GM12878 (cell line): Measurements from ENCODE around the gene UMAD1. TPM values are rescaled to one million over a fixed set of nuclear protein-coding genes. Genes with fewer than 3 reads are reported as not detected.

Experiments
- ATAC-seq: fragments of 200-7000 bp; cut with Tn5 transposase; 3 replicates; pipeline ENCODE4 v1.9.1; 2020; ENCODE audit warnings: mild to moderate bottlenecking, moderate library complexity
- BruUV-seq: library from RNA; stranded (reverse); fragments of 400-500 nt; replicated peaks from 2 replicates; lab custom pipeline; 2021; lab: Mats Ljungman, UMichigan
- CTCF ChIA-PET: fragments of 300-600 bp; sonication (Branson Sonifier 250); formaldehyde crosslinking; extraction: SDS; loops from one replicate; lab custom pipeline; 2021; ENCODE audit warnings: inconsistent platforms; lab: Yijun Ruan, JAX
- POLR2A ChIA-PET: fragments of 350-600 bp; formaldehyde crosslinking; extraction: SDS; loops from one replicate; lab custom pipeline; 2021; ENCODE audit warnings: inconsistent platforms; lab: Charles Lee
- RAD21 ChIA-PET: fragments of 300-600 bp; sonication (Branson Sonifier 250); formaldehyde crosslinking; loops from one replicate; lab custom pipeline; 2023; ENCODE audit warnings: antibody characterized with exemption; ENCODE audit not compliant: unreplicated experiment; lab: Charles Lee
- SMC1A ChIA-PET: fragments of 300-600 bp; sonication (Branson Sonifier 250); formaldehyde crosslinking; loops from one replicate; lab custom pipeline; 2023; ENCODE audit not compliant: unreplicated experiment, uncharacterized antibody; lab: Charles Lee
- DNase-seq: peaks from one replicate; pipeline ENCODE4 v3.0.0-alpha.2; 2011; ENCODE audit warnings: low read depth, low spot score
- FAIRE-seq: peaks from 3 replicates; lab custom pipeline; 2011; peaks lifted over from hg19 to GRCh38; lab: Jason Lieb, UNC
- H2AFZ ChIP-seq: 2 replicates; pipeline ENCODE4 v1.6.0; 2011; ENCODE audit warnings: low read depth, low read length, control low read depth; ENCODE audit not compliant: control insufficient read depth
- H3K27ac ChIP-seq: 2 replicates; pipeline ENCODE4 v1.5.1; 2011; ENCODE audit warnings: control low read depth; ENCODE audit not compliant: control insufficient read depth, insufficient read depth
- H3K27me3 ChIP-seq, 2 experiments: replicated peaks in 1 of 2; 2 replicates each; pipeline versions ENCODE4 v1.6.0 to v1.6.1; 2011; ENCODE audit warnings: low read length in 1 of 2; ENCODE audit not compliant: control insufficient read depth in 2 of 2, insufficient read depth in 2 of 2
- H3K36me3 ChIP-seq, 2 experiments: 2 replicates each; pipeline ENCODE4 v1.5.1; 2011; ENCODE audit warnings: low read length in 1 of 2; ENCODE audit not compliant: control insufficient read depth in 2 of 2, insufficient read depth in 2 of 2
- H3K4me1 ChIP-seq: 2 replicates; pipeline ENCODE4 v1.6.1; 2011; ENCODE audit warnings: mild to moderate bottlenecking, low read length, moderate library complexity, mixed read lengths; ENCODE audit not compliant: control insufficient read depth, insufficient read depth
- H3K4me2 ChIP-seq: 2 replicates; pipeline ENCODE4 v1.6.0; 2011; ENCODE audit warnings: control low read depth; ENCODE audit not compliant: control insufficient read depth, insufficient read depth
- H3K4me3 ChIP-seq: fragments of 200-600 bp; sonication (generic); 2 replicates; pipeline ENCODE4 v1.5.1; 2016
- H3K79me2 ChIP-seq: 2 replicates; pipeline ENCODE4 v1.6.0; 2011; ENCODE audit warnings: low read length; ENCODE audit not compliant: control insufficient read depth, insufficient read depth
- H3K9ac ChIP-seq: 2 replicates; pipeline ENCODE4 v1.8.0; 2011; ENCODE audit warnings: low read length, control low read depth, mixed read lengths; ENCODE audit not compliant: control insufficient read depth, insufficient read depth
- H3K9me3 ChIP-seq: replicated peaks from 3 replicates; pipeline ENCODE4 v1.5.1; 2011; ENCODE audit warnings: mild to moderate bottlenecking, low read length; ENCODE audit not compliant: control insufficient read depth, insufficient read depth
- H4K20me1 ChIP-seq: 2 replicates; pipeline ENCODE4 v1.6.0; 2011; ENCODE audit not compliant: control insufficient read depth, insufficient read depth
- CREB1 ChIP-seq: IDR thresholded peaks from 2 replicates; pipeline ENCODE4 v1.6.1; 2012; ENCODE audit warnings: low read depth, mild to moderate bottlenecking, inconsistent platforms
- ELK1 ChIP-seq: IDR thresholded peaks from 2 replicates; pipeline ENCODE4 v1.6.1; 2012; ENCODE audit warnings: low read depth, low read length, improper control_type of control experiment
- JUND ChIP-seq: IDR thresholded peaks from 2 replicates; pipeline ENCODE4 v1.6.1; 2012; ENCODE audit warnings: low read depth, mild to moderate bottlenecking, low read length, improper control_type of control experiment, moderate library complexity
- NKRF ChIP-seq: fragments of 450-650 bp; conservative IDR thresholded peaks from 2 replicates; pipeline ENCODE4 v1.6.1; 2017; ENCODE audit warnings: mild to moderate bottlenecking, moderate library complexity
- NR2C1 ChIP-seq: fragments of 450-650 bp; IDR thresholded peaks from 2 replicates; pipeline ENCODE4 v1.6.1; 2017; ENCODE audit warnings: antibody characterized with exemption, mild to moderate bottlenecking, moderate library complexity
- NRF1 ChIP-seq: conservative IDR thresholded peaks from 2 replicates; pipeline ENCODE4 v1.6.1; 2011; ENCODE audit warnings: mild to moderate bottlenecking, low read depth, low read length, improper control_type of control experiment
- PBX3 ChIP-seq: IDR thresholded peaks from 2 replicates; pipeline ENCODE4 v1.6.1; 2011; ENCODE audit warnings: mild to moderate bottlenecking, low read depth, low read length, moderate library complexity; ENCODE audit not compliant: insufficient replicate concordance
- POLR2AphosphoS5 ChIP-seq: IDR thresholded peaks from 2 replicates; pipeline ENCODE4 v1.6.1; 2011; ENCODE audit warnings: mild to moderate bottlenecking, low read length, inconsistent platforms
- PRDM15 ChIP-seq: fragments of 450-650 bp; formaldehyde crosslinking; IDR thresholded peaks from 2 replicates; pipeline ENCODE4 v1.4.0; 2020; ENCODE audit warnings: mild to moderate bottlenecking, moderate library complexity
- SMARCA5 ChIP-seq: fragments of 450-650 bp; IDR thresholded peaks from 2 replicates; pipeline ENCODE4 v1.6.1; 2017; ENCODE audit warnings: mild to moderate bottlenecking
- SP1 ChIP-seq: IDR thresholded peaks from one replicate; pipeline ENCODE4 v1.6.1; 2011; ENCODE audit warnings: low read depth, low read length
- ZBTB4 ChIP-seq: fragments of 450-650 bp; formaldehyde crosslinking; IDR thresholded peaks from 2 replicates; pipeline ENCODE4 v1.4.0; 2022; ENCODE audit warnings: mild to moderate bottlenecking, moderate library complexity
- ZNF207 ChIP-seq: fragments of 450-650 bp; IDR thresholded peaks from 2 replicates; pipeline ENCODE4 v1.6.1; 2014; ENCODE audit warnings: antibody characterized with exemption, mild to moderate bottlenecking, borderline replicate concordance
- WGBS: methylation state at CpG from one replicate; pipeline ENCODE4 v1.1.6; 2016; ENCODE audit warnings: low lambda C conversion rate; ENCODE audit not compliant: insufficient replicate concordance, insufficient coverage; ENCODE audit errors: missing lambda C conversion rate; 5-methylcytosine and 5-hydroxymethylcytosine counted together
- in situ Hi-C: fragments of 300-500 bp; cut with MboI; formaldehyde crosslinking; loops from 9 replicates; pipeline ENCODE4 v1.14.3; 2018; ENCODE audit warnings: mixed read lengths
- intact Hi-C: fragments of 100-400 bp; cut with micrococcal nuclease; formaldehyde crosslinking; loops from one replicate; pipeline ENCODE4 v1.14.2; 2022; ENCODE audit not compliant: unreplicated experiment
- polyA plus RNA-seq, 11 experiments: library from polyadenylated mRNA; depleted of rRNA in 4 of 11; unstranded in 6 of 11; stranded (reverse) in 5 of 11; fragments of >200 nt; fragmentation: Nextera tagmentation in 4 of 11; fragmentation: Illumina TruSeq in 1 of 11; extraction: Ambion mirVana in 4 of 11; extraction: Trizol in 1 of 11; gene quantifications; 1 replicate in 1 of 11; 2 replicates in 10 of 11; pipeline versions ENCODE4 v1.2.1 to v1.2.3, GENCODE V29; 2011 to 2016; ENCODE audit warnings: inconsistent platforms in 2 of 11, missing spikeins in 2 of 11, low read depth in 1 of 11
- total RNA-seq, 4 experiments: library from RNA; depleted of rRNA in 3 of 4; stranded (reverse); fragments of >200 nt in 3 of 4; fragmentation: Illumina TruSeq in 1 of 4; extraction: Trizol in 1 of 4; gene quantifications; 2 replicates each; pipeline versions ENCODE4 v1.2.1 to v1.2.3, GENCODE V29; 2013 to 2021

Gene UMAD1
- total and polyA plus RNA-seq, 10 of the 15 experiments (the other 5 are each of a cell fraction or from before 2014, with no cell fraction given): 6.0 to 28.6 (median 9.3) TPM

GRCh38 chr7:7907306-7907705 is 266.8 kb downstream of the UMAD1 start:
- ATAC-seq: no peak
- intact Hi-C loops (no loop called here), in situ Hi-C loops (no loop called here)
- no peak for DNase-seq
- CTCF ChIA-PET: interaction anchor here (4.9 kb wide), 1 partner anchor 12 kb away, joined by 19 read pairs; no protein-coding TSS in a partner anchor
- H2AFZ ChIP-seq: no peak overlapping the region
- H3K27me3 ChIP-seq: no peaks in the 10 kb centered on the region
- no peak for FAIRE-seq
- no peak overlapping the region for H3K27ac ChIP-seq
- BruUV-seq: no TSS peak
- peaks cover 6% of the 10 kb centered on the region for H3K9me3 ChIP-seq
- H3K9ac ChIP-seq: no peak overlapping the region
- no peaks in the 10 kb centered on the region for H3K79me2 ChIP-seq
- no peaks in the 10 kb centered on the region for H3K4me1 ChIP-seq
- H3K4me2 ChIP-seq: no peak overlapping the region
- H3K4me3 ChIP-seq: no peak overlapping the region
- no peaks in the 10 kb centered on the region for H3K36me3 ChIP-seq
- SMC1A ChIA-PET: interaction anchor here (1.1 to 4.6 kb wide), 4 partner anchors 12 to 308 kb away, joined by 3 to 25 read pairs (median 3); no protein-coding TSS in a partner anchor
- H4K20me1 ChIP-seq: no peaks in the 10 kb centered on the region
- 98% methylated on average over 2 of the region's 2 CpGs for WGBS
- RAD21 ChIA-PET: interaction anchor here (0.8 kb wide), 1 partner anchor 314 kb away, joined by 3 read pairs; no protein-coding TSS in a partner anchor
- POLR2A ChIA-PET: interaction anchor here (0.6 kb wide), 1 partner anchor 35 kb away, joined by 3 read pairs; no protein-coding TSS in a partner anchor
- TF ChIP-seq ZNF207 (no peak), JUND (no peak), SMARCA5 (no peak), ZBTB4 (CRISPR knock-in tag) (no peak), CREB1 (no peak), SP1 (no peak), PBX3 (no peak), NRF1 (no peak), NKRF (no peak), NR2C1 (no peak), POLR2AphosphoS5 (no peak), PRDM15 (CRISPR knock-in tag) (no peak), ELK1 (no peak)
